ENCODE results near the gene CTNNAL1. TPM values are rescaled to one million over a fixed set of nuclear protein-coding genes. Genes with fewer than 3 reads are reported as not detected.

CTNNAL1 gene
- total RNA-seq, 1 donor from 2014 or later, result 16.4 TPM

DNA sequence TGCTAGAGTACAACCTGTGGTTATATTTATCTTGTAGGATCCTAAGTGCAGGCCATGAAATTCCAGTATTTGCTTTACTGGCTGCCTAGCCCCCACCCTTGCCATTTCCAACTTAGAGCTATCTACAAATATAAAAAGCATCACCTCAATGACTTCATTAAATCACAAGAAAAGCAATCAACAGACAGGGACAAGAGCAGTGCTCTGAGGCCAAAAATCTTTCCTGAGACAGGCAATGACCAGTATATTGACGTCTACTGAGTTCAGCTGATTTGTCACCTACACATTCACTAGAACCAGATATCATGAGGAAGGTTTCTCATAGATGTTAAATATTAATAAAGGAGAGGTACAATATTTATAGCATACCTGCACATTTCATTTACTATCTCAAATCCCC is 38.4 kb upstream of the CTNNAL1 start:
- Histone ChIP-seq H3K27ac (peak overlapping the region in 1 of 2 donors; percentile 3), H3K4me3 (no peak overlapping the region), H3K27me3 (no peaks in the 10 kb centered on the region), H3K9me3 (no peaks in the 10 kb centered on the region), H3K4me1 (peaks cover 0 to 9% of the 10 kb centered on the region in 2 donors), H3K36me3 (peaks cover 36 to 65% of the 10 kb centered on the region in 2 donors)
- TF ChIP-seq, protein P1, sequence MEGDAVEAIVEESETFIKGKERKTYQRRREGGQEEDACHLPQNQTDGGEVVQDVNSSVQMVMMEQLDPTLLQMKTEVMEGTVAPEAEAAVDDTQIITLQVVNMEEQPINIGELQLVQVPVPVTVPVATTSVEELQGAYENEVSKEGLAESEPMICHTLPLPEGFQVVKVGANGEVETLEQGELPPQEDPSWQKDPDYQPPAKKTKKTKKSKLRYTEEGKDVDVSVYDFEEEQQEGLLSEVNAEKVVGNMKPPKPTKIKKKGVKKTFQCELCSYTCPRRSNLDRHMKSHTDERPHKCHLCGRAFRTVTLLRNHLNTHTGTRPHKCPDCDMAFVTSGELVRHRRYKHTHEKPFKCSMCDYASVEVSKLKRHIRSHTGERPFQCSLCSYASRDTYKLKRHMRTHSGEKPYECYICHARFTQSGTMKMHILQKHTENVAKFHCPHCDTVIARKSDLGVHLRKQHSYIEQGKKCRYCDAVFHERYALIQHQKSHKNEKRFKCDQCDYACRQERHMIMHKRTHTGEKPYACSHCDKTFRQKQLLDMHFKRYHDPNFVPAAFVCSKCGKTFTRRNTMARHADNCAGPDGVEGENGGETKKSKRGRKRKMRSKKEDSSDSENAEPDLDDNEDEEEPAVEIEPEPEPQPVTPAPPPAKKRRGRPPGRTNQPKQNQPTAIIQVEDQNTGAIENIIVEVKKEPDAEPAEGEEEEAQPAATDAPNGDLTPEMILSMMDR (IDR thresholded peaks at IDR 0.05), result no peak
- intact Hi-C loops (cut with DNase I), result loop anchor here (1.0 kb wide), 1 partner anchor 18 kb away; no protein-coding TSS in a partner anchor
- DNase-seq (ENCODE audit: low spot score in 2 of 2), result no peak

DNA sequence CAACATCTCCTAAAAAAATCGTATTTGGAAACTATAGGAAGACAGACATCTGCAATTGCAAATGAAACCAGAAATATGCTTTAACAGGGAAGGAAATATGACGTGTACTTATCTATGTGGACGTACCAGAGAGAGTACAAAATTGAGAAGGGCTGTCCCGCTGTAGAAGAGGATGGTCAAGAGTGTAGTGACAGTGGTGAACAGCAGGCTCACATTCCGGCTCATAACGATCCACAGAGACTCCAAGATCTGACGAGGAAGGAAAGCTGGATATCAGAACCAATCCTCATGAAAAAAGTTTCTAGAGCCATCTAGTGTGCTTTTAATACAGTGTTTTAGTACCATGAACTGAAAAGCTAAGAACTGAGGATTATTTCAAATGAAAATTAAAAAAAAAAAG is 37.1 kb upstream of the CTNNAL1 start:
- intact Hi-C loops (cut with DNase I), result no loop called here
- H3K27ac ChIP-seq, result no peak overlapping the region
- H3K36me3 ChIP-seq, result peaks cover 33 to 61% of the 10 kb centered on the region in 2 donors

DNA sequence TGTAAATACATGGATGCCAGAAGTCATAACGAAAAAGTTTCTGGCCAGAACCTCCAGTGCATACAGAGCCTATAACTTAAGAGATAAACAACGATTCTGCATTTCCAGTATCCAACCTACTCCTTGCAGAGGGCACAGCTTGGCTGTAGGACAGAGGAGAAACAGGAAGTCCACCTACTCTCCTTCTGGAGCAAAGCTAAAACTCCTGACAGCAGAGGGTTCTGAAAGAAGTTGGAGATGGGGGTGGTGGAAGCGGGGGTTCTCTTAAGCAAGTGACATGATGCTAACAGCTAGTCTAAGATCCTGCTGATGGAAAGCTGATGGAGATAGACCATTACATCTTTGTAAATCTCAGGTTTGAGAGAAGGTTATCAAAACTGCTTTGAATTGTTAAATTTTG is 35.5 kb upstream of the CTNNAL1 start:
- Histone ChIP-seq H3K27ac (no peak overlapping the region), H3K27me3 (no peaks in the 10 kb centered on the region), H3K36me3 (peaks cover 34 to 67% of the 10 kb centered on the region in 2 donors), H3K4me1 (peaks cover 0 to 5% of the 10 kb centered on the region in 2 donors), H3K4me3 (no peak overlapping the region), H3K9me3 (no peaks in the 10 kb centered on the region)
- intact Hi-C loops (cut with DNase I), result no loop called here
- TF ChIP-seq, protein P1 (IDR thresholded peaks at IDR 0.05), result no peak
- DNase-seq (ENCODE audit: low spot score in 2 of 2), result no peak

More for the DNA sequence above, 37.1 kb upstream of the CTNNAL1 start:
- Histone ChIP-seq H3K9me3 (no peaks in the 10 kb centered on the region), H3K4me3 (no peak overlapping the region), H3K27me3 (no peaks in the 10 kb centered on the region), H3K4me1 (peaks cover 0 to 9% of the 10 kb centered on the region in 2 donors)
- DNase-seq (ENCODE audit: low spot score in 2 of 2), result no peak
- TF ChIP-seq, protein P1 (IDR thresholded peaks at IDR 0.05), result no peak

DNA sequence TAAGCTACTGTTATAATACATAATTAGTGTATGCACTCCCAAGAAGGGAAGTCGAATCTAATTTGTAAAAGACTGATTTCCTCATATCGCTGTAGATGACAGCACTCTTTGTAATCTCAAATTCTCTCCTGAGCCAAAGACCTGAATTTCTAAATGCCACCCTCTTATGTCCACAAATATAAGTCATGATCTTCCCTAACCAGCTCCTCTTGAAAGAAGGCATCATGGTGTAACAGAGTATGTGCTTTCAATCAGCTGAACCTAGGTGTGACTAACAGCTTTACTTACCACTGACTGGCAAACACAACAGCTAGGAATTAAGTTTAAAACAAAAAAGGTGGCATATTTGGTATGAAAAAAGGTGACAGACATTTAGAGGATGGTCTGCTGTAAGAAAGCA is 34.0 kb upstream of the CTNNAL1 start:
- Histone ChIP-seq H3K4me3 (no peak overlapping the region), H3K27ac (no peak overlapping the region), H3K36me3 (peaks cover 37 to 71% of the 10 kb centered on the region in 2 donors), H3K9me3 (no peaks in the 10 kb centered on the region), H3K4me1 (peaks cover 0 to 3% of the 10 kb centered on the region in 2 donors), H3K27me3 (no peaks in the 10 kb centered on the region)
- TF ChIP-seq, protein P1 (IDR thresholded peaks at IDR 0.05), result no peak
- intact Hi-C loops (cut with DNase I), result no loop called here
- no peak for DNase-seq (ENCODE audit: low spot score in 2 of 2)

DNA sequence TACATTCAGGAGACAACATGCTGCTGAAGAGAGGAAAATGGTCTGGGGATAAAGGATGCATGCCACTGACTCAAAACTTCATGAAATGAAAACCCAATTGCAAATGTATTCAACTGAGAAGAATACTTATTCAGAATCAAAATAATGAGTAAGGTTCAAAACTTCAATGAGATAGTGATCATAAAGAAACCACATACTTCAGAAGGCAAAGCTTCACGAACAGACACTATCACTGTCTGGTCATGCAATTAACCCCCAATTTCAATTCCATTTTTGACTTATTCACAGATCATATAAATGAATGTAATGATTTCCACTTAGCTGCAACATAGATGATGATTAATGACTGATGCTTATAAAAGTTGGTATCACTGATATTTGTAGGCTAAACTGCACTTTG is 33.0 kb upstream of the CTNNAL1 start:
- intact Hi-C loops (cut with DNase I), result no loop called here
- H3K27me3 ChIP-seq, result no peaks in the 10 kb centered on the region
- no peak for DNase-seq (ENCODE audit: low spot score in 2 of 2)
- no peaks in the 10 kb centered on the region for H3K4me1 ChIP-seq
- H3K4me3 ChIP-seq, result no peak overlapping the region
- no peaks in the 10 kb centered on the region for H3K9me3 ChIP-seq
- no peak overlapping the region for H3K27ac ChIP-seq
- TF ChIP-seq, protein P1 (IDR thresholded peaks at IDR 0.05), result no peak
- peaks cover 37 to 73% of the 10 kb centered on the region in 2 donors for H3K36me3 ChIP-seq

DNA sequence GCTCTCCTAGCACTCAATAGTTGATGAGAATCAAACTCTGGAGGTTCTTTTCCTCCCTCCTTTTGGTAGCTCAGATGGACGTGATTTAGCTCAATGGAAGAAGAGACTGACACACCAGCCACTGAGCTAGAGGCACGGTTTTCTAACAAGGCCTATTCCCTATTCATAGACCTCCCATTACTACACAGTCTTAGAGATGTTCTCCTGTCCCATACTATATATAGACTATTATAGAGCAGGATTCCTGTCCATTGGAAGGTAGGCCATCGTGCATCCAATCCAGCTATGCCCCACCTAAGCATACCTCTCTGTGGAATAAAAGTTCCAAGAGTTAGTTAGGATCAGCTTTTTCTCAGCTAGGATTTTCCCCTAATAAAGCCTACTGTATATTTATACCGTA is 30.3 kb upstream of the CTNNAL1 start:
- Histone ChIP-seq H3K4me3 (no peak overlapping the region), H3K27ac (no peak overlapping the region), H3K27me3 (no peaks in the 10 kb centered on the region), H3K36me3 (peaks cover 20 to 59% of the 10 kb centered on the region in 2 donors), H3K9me3 (no peaks in the 10 kb centered on the region), H3K4me1 (no peaks in the 10 kb centered on the region)
- no peak for DNase-seq (ENCODE audit: low spot score in 2 of 2)
- intact Hi-C loops (cut with DNase I), result no loop called here
- TF ChIP-seq, protein P1 (IDR thresholded peaks at IDR 0.05), result no peak

Measured in ascending aorta (tissue), 2 donors.